Stimulated activated CD4-positive, alpha-beta T cell treated with anti-CD3 and anti-CD28 coated beads, Interleukin-1b, Interleukin-23, amount 100 ng/mL, for 24 hours (primary cell): ENCODE measurements around the gene SLC66A1.
A peak's percentile ranks its signal among the peaks of the same experiment; 100 is the strongest.

Experiments
- DNase-seq, 4 experiments: peaks; one replicate each; pipeline ENCODE4 v3.0.0-alpha.2; 2020; ENCODE audit warnings: low read depth in 4 of 4, low spot score in 1 of 4

The SLC66A1 gene

GRCh38 chr1:19375631-19376400 lies 63.7 kb downstream of the SLC66A1 start:
- no peak for DNase-seq

DNA sequence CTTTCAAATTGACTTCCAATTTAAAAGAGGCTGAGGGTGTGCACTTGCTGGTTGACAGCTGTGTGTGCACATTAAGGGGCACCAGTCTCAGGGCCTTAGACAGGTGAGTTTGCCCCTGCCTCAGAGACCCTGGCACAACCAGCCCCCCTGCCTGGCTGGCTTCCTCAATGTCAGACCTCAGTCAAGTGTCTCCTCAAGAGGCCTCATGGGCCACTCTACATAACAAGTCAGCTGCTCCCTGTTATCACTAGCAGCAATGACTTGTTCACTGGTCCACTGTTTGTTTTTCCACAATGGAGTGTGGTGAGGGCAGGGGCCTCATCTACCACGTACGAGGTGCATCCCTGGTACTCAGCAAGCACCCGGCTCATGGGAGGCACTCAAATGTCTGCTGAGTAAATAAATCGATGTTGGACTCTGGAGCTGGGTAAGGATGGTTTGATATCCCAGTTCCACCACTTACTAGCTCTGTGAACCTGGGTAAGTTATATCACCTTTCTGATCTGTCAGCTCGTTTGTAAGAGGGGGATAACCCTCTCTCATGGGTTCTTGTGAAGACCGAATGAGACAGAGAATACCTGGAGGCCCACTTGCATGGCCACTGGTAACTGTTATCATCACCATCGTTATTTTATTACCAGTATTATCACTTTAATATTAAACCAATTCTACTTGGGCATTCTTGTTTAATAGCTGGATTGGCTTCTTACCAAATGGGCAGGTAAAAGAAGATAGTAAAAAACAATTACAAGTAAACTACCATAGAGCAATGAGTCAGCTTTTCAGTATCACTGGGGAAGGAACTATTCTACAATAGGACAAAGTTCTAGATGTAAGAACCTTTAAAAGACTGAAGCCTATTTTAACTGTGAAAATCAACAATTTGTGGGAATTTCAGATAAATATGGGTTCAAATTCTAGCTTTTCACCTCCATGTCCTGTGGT lies 64.6 kb downstream of the SLC66A1 start:
- DNase-seq, result no peak

DNA sequence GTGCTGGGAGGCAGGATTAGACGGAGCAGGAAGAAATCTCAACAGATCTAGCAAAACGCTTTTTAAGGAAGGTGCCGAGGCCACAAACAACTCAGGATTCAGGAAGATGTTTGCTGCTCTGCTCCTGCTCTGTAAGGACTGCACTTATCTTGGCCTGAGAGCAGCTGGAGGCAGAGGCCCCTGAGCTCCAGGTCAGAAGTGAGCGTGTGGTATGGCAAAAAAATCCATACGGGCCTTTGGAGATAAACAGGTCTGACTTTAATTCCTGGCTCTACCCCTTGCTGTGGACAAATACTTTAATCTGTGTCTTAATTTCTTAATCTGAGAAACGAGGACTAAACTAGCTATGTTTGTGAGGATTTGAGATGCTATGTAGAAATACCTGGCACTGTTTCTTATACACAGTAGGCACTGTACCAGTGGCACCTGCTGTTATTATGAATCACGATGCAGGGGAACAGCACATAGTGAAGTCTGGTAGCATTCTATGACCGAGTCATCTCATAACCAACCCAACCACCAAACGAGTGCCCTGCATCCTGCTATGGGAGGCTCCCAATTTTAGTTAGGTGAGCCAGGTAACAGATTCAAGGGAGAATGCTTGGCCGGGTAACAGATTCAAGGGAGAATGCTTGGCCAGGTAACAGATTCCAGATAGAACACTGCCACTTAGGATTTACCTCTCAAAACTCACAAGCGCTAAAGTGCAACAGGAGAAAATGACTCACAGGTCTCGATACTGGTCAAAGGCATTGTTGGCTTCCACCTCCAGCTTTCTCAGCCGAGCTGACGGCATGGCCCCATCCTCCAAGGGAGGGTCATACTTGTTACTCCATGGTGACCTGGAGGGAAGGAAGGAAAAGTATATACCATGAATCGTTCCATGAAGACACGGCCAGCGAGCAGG lies 65.9 kb downstream of the SLC66A1 start:
- peak in 1 of 4 experiments; percentile 14 for DNase-seq
